AG04449 (cell line): ENCODE results near the gene STMN1.

Experiments
- CTCF ChIA-PET: fragments of 350-600 bp; formaldehyde crosslinking; extraction: SDS; loops from one replicate; lab custom pipeline; 2021; ENCODE audit warnings: antibody characterized with exemption; lab: Yijun Ruan, JAX
- POLR2A ChIA-PET: fragments of 400-600, 350-600 bp; formaldehyde crosslinking; extraction: SDS; loops from one replicate; lab custom pipeline; 2020; ENCODE audit warnings: antibody characterized with exemption, inconsistent platforms; lab: Yijun Ruan, JAX
- DNase-seq: peaks from one replicate; pipeline ENCODE4 v3.0.0-alpha.2; 2010; ENCODE audit warnings: low read depth, low spot score
- H3K4me3 ChIP-seq: 2 replicates; pipeline ENCODE4 v1.5.1; 2011; ENCODE audit warnings: low read depth, mild to moderate bottlenecking, control low read depth, low read length
- TF ChIP-seq, protein P1 (sequence below): IDR thresholded peaks from one replicate; pipeline ENCODE4 v1.5.1; 2011; ENCODE audit warnings: mild to moderate bottlenecking, moderate library complexity, low read length, control low read depth, inconsistent platforms; ENCODE audit not compliant: insufficient read depth; ENCODE audit errors: missing control alignments

STMN1 gene

DNA sequence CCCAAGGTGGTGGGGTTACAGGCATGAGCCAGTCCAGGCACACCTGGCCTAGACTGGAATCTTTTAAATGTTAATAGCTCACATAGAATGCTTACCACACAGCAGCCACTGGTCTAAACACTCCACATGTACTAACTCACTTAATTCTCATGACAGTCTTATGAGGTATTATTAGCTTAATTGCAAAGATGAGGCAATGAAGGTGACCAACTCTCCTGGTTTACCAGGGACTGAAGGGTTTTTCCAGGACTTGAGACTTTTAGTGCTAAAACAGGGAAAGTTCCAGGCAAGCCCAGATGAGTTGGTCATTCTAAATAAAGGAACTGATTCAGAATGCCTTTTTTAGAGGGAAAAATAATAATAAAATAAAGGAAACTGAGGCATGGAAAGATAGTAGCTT lies 7.0 kb upstream of the STMN1 start:
- ChIA-PET POLR2A (interaction anchor here (0.5 to 0.6 kb wide), 2 partner anchors 9 to 995 kb away, joined by 3 read pairs; no protein-coding TSS in a partner anchor), CTCF (interaction anchor here (0.6 to 5.3 kb wide), 5 partner anchors 9 to 84 kb away, joined by 3 to 46 read pairs (median 5); partner anchors contain the start of gene PAFAH2)
- no peak for DNase-seq
- no peak overlapping the region for H3K4me3 ChIP-seq
- TF ChIP-seq, protein P1, sequence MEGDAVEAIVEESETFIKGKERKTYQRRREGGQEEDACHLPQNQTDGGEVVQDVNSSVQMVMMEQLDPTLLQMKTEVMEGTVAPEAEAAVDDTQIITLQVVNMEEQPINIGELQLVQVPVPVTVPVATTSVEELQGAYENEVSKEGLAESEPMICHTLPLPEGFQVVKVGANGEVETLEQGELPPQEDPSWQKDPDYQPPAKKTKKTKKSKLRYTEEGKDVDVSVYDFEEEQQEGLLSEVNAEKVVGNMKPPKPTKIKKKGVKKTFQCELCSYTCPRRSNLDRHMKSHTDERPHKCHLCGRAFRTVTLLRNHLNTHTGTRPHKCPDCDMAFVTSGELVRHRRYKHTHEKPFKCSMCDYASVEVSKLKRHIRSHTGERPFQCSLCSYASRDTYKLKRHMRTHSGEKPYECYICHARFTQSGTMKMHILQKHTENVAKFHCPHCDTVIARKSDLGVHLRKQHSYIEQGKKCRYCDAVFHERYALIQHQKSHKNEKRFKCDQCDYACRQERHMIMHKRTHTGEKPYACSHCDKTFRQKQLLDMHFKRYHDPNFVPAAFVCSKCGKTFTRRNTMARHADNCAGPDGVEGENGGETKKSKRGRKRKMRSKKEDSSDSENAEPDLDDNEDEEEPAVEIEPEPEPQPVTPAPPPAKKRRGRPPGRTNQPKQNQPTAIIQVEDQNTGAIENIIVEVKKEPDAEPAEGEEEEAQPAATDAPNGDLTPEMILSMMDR = no peak

DNA sequence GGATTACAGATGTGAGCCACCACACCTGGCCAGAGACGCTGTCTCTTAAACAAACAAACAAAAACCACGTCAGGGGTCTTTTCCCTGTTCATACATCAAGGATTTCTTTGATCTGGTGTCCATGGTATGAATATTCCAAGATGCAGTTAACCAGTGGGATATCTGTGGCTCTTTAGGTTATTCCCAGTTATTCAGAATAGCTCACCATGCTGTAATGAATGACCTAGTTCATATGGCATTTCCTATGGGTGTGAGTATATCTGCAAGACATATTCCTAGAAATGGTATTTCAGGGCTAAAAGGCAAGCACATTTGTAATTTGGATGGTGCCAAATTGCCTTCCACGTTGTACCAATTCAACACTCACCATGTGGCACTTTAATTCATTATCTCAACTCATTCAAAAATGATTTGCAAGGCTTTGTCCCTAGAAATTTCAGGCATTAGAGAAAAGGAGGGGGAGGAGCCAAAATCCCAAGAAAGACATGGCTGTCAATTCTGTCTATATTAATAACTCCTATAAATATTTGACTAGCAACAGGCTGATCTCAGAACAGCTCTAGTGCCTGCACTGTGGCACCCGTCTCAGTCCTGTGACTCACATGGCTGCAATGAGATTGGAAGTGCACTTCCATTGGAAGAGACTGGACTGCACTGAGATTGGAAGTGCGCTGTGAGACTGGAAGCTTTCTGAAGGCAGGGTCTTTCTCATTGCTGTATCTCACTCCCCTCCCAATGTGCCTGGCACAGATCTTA lies 6.0 kb upstream of the STMN1 start:
- CTCF ChIA-PET = interaction anchor here (0.6 to 5.3 kb wide), 5 partner anchors 10 to 114 kb away, joined by 3 to 46 read pairs (median 5); partner anchors contain the start of gene PAFAH2
- POLR2A ChIA-PET = interaction anchor here (0.6 to 0.7 kb wide), 2 partner anchors 10 to 16 kb away, joined by 3 read pairs; no protein-coding TSS in a partner anchor
- H3K4me3 ChIP-seq = no peak overlapping the region
- DNase-seq = peak; percentile 52
- TF ChIP-seq, protein P1 = no peak

DNA sequence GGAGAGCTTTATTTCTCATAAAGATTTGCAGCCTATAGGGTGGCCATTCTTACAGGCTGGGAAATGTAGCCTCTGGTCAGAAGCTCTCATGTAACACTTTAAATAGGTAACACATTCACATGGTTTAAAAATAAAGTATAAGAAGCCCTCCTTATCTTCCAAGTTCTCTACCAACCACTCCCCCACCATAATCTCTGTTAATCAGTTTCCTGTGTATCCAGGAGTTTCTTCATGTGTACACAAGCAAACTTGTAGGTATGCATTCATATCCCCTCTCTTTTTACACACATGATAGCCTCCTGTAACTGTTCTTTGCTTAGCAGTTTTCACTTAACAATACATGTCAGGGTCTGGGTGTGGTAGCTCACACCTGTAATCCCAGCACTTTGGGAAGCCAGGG lies 4.9 kb upstream of the STMN1 start:
- CTCF ChIA-PET = interaction anchor here (1.9 to 5.3 kb wide), 2 partner anchors 11 to 15 kb away, joined by 5 to 46 read pairs; no protein-coding TSS in a partner anchor
- DNase-seq = no peak
- H3K4me3 ChIP-seq = no peak overlapping the region
- TF ChIP-seq, protein P1 = no peak
- POLR2A ChIA-PET = no interaction called here

DNA sequence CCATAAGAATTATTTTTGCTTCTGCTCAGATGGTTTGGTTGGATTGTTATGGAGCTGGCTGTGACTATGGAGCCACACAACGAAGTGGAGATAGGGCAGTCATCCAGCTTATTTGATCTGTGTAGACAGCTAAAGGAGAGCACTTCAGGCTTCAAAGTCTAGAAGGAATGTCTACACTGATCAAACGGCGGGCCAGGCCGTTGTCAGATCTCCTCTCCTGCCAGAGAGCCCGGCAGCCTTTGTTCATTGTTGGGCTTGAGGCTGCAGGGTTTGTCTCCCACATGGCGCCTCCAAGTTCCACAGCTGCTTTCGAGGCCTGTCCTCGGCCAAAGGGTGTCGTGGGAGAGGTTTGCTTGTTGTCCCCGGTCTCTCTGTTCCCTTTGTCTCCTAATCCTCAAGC lies 2.8 kb upstream of the STMN1 start:
- no peak for DNase-seq
- no peak overlapping the region for H3K4me3 ChIP-seq
- TF ChIP-seq, protein P1 = no peak
- ChIA-PET POLR2A (no interaction called here), CTCF (interaction anchor here (1.0 to 21.4 kb wide), 3 partner anchors 13 to 126 kb away, joined by 3 to 609 read pairs (median 7); partner anchors contain the start of gene PAFAH2)

DNA sequence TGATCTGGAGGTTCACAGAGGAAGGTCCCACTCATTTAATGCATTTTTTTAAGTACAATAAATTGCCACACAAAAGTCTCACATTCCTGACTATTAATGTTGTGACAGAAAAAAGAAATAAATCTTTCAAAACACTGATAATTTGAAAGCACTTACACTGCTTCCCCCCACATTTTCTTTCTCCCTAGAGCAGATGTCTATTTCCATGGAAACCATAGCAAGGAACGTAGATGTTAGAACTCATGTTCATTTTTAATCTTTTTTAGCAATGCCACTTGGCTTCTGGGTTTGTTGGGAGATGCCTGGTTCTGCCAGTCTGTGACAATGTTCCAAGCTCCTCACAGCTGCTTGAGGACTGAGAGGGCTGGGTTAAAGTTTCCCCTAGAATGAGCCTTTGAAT lies 1.9 kb upstream of the STMN1 start:
- no peak for DNase-seq
- ChIA-PET POLR2A (no interaction called here), CTCF (interaction anchor here (1.2 to 21.4 kb wide), 2 partner anchors 12 to 91 kb away, joined by 7 to 609 read pairs; partner anchors contain the start of gene PAFAH2)
- TF ChIP-seq, protein P1 = no peak
- no peak overlapping the region for H3K4me3 ChIP-seq

DNA sequence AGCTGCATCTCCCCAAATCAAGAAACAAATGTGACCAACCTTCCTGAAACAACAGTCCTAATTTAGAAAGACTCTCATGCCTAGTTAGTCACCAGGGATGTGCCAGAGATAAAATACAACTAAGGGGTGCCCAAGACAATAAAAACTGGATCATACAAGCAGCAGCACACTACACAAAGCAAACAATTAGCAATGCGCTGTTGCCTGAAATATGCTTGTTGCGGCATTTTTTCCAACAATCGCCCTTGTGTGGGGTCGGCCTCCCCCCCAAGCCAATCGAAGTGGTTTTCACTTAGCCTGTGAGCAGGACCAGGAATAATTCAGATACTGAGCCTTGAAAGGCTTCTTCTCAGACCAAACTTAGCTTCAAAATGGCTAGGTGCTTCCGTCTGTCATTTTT lies 1.4 kb upstream of the STMN1 start:
- H3K4me3 ChIP-seq = no peak overlapping the region
- TF ChIP-seq, protein P1 = no peak
- ChIA-PET CTCF (interaction anchor here (0.8 to 21.4 kb wide), 2 partner anchors 12 to 92 kb away, joined by 4 to 609 read pairs; partner anchors contain the start of gene PAFAH2), POLR2A (no interaction called here)
- DNase-seq = no peak
